A172 (cell line): ENCODE measurements around the gene RBFOX2. TPM values are rescaled to one million over a fixed set of nuclear protein-coding genes. Genes with fewer than 3 reads are reported as not detected.
A peak's percentile ranks its signal among the peaks of the same experiment; 100 is the strongest.
"Not testable (repeated sequence)": the region's sequence is repeated elsewhere in the genome, so short reads cannot be mapped to it uniquely, and the experiment has no call there.

Experiments
- DNase-seq: peaks from one replicate; pipeline ENCODE4 v3.0.0-alpha.2; 2015; ENCODE audit warnings: low spot score
- total RNA-seq: library from RNA; depleted of rRNA; stranded (reverse); fragments of >200 nt; shearing (Covaris generic); gene quantifications from 2 replicates; pipeline ENCODE4 v1.2.3, GENCODE V29; 2014

RBFOX2 gene
- total RNA-seq, 1 experiment from 2014 or later = 47.5 TPM

GRCh38 chr22:36009085-36009484 lies 19.5 kb downstream of the RBFOX2 start:
- no peak for DNase-seq

GRCh38 chr22:36008565-36008964 lies 20.1 kb downstream of the RBFOX2 start:
- no peak for DNase-seq

DNA sequence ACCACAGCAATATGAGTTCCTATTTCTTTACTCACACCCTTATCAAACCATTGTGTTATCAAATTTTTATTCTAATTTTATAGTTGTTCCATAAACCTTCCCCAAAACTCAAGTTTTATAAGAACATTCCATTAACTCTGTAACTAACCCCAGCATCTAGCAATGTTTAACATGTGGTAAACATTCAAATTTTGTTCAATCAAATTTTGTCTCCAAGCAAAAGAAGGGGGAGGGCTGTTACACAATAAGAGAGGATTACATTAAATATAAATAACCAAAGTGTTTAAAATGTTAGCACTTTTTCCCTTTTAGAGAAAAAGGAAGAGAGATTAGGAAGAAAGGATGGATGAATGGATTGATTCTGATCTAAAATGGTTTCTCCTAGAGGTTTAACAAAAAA lies 20.5 kb downstream of the RBFOX2 start:
- no peak for DNase-seq

GRCh38 chr22:36003972-36004674 lies 24.5 kb downstream of the RBFOX2 start:
- DNase-seq = no peak

- DNase-seq = no peak
These were observed 25.8 kb downstream of the RBFOX2 start for GRCh38 chr22:36002718-36003260.

DNA sequence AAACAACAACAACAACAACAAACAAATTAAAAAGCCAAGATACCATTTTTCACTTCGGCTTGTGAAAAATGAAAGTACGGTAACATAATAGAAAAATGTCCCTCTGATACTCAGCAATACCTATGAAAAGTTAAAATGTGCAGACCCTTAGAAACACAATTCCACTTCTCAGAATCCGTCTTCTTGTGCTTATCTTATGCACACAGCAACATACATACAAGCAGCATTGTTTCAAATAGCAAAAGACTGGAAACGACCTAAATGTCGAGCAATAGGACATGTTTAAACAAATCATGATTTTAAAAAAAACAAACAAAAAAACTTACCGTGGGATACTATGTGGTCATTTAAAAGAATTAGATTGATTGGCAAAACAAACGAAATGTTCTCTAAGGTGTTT lies 26.5 kb downstream of the RBFOX2 start:
- no peak for DNase-seq

DNA sequence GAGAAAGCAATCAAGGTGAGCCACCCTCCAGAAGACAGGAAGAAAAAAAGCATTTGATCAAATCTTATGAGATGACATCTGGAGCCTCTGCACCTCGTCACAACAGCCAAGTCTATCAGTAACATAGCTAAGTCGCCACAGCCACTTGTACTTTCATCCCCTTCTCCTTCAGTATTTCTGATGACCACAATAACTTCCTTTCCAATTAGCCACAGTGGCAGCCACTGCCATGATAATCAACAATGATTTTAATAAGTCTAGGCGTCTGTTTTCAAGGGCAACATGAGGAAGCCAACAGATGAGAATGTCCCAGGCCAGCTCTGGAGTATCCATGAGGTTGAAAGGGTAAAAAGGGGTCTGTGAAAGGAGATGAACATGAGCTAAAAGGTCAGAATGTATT lies 29.9 kb downstream of the RBFOX2 start:
- DNase-seq = no peak

DNA sequence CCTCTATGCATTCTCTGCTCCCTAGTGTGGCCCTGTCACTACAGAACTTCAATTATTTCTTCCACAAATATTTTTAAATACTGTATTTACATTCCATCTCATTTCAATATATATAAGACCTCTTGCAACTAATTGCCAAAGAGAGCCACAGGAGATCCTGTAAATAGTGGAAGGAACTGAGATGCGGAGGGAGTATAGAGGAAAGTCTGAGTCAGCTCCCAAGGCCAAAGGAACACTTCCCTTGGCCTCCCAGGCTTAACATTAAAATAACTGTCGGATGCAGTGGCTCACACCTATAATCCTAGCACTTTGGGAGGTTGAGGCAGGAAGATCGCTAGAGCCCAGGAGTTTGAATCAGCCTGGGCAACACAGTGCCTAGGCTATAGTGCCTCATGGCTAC lies 31.2 kb downstream of the RBFOX2 start:
- no peak for DNase-seq

- DNase-seq = no peak
These were observed 32.0 kb downstream of the RBFOX2 start for GRCh38 chr22:35996596-35996995.

GRCh38 chr22:35995772-35996171 lies 32.9 kb downstream of the RBFOX2 start:
- DNase-seq = peak; percentile 60

GRCh38 chr22:35995348-35995747 lies 33.3 kb downstream of the RBFOX2 start:
- no peak for DNase-seq

DNA sequence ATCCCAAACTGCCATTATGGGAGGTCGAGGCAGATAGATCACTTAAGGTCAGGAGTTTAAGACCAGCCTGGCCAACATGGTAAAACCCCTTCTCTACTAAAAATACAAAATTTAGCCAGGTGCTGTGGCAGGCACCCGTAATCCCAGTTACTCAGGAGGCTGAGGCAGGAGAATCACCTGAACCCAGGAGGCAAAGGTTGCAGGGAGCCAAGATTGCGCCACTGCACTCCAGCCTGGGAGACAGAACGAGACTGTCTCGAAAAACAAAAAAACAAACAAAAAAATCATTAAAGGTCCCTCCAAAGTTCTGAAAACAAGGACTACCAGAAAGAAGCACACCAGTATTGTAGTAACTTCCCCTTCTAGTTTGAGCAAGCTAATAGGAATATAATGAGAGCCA lies 34.9 kb downstream of the RBFOX2 start:
- not testable (repeated sequence) for DNase-seq

DNA sequence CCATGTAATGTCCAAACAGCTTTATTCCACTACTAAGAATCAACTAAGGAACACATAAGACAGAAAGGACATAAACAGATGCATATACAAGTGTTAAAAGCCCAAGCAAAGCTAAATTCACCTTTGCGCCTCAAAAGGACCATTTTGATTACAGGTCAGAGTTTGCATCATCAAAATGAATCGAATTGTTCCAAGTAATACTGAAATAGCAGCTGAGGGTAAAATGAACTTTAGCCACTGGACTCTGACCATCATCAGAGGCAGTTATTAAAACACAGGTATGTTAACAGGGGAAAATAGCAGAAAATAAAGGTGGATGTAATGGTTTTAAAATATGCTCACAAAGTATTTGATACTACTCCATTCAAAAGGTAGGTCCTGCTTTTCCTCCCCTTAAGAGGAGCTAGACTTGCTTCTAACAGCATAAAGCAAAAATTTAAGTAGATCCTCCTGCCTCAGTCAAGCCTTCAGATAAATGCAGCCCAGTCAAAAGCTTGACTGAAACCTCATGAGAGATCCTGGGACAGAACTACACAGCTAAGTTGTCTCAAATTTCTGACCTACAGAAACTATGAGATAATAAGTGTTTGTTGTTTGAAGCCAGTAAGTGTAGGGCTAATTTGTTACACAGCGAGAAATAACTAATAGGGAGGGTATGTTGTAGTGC lies 35.4 kb downstream of the RBFOX2 start:
- no peak for DNase-seq

DNA sequence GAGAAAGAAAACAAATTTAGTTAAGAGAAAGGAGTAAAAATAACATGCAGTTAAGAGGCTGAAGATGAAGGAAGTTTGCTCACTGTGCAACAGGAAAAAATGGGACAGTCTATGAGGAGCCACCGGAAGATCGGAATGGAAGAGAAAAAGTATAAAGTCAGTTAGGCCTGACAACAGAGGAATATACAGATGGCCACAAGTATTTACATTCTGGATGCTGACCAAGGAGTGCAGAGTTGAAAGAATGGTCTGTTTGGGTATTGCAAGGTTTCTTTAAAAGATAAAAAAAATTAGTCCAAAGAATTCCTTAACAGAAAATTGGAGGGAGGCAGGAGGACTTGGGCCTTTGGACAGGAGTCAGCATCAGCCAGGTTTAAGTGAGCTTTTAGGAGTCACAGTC lies 37.5 kb downstream of the RBFOX2 start:
- no peak for DNase-seq

- DNase-seq = no peak
These were observed 40.6 kb downstream of the RBFOX2 start for GRCh38 chr22:35988030-35988429.

DNA sequence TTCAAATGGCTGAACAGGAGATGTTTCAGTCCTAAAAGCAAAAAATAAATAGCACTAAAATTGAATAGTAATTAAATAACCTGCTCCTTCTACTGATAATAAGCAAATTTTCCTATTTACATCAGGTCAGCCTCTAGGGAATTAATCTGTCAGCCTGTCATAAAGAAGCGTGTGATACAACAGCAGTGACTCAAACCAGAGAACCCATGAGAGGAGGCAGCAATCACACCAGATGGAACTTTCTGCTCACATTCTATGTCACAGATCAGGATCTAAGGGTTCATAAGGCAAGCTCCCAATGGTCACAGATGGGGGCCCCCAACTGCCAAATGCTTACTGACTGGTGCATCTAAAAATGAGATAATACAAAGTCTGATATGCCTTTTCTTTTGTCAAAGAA lies 41.1 kb downstream of the RBFOX2 start:
- no peak for DNase-seq

- no peak for DNase-seq
These were observed 42.5 kb downstream of the RBFOX2 start for GRCh38 chr22:35986088-35986487.

DNA sequence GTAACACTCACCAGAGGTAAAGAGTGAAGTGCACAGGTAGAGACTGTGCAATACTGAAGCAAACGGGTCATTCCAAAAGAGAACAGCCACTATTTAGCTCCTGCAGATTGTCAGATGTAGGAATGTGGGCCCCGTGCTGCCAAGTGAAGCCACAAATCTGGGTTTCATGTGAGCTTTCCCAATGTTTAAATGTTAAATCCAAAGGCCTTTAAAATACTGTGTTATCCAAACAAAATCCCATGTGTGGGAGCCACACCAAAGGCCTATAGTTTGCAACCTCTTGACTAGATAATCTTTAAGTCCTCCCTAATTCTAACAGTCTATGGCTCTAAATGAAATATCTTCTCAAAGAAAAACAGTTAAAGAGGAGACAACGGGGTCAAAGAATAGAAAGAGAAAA lies 43.3 kb downstream of the RBFOX2 start:
- DNase-seq = no peak

- no peak for DNase-seq
These were observed 44.1 kb downstream of the RBFOX2 start for GRCh38 chr22:35984183-35985175.

GRCh38 chr22:35981900-35982299 lies 46.7 kb downstream of the RBFOX2 start:
- no peak for DNase-seq

- no peak for DNase-seq
These were observed 49.7 kb downstream of the RBFOX2 start for GRCh38 chr22:35978889-35979288.

DNA sequence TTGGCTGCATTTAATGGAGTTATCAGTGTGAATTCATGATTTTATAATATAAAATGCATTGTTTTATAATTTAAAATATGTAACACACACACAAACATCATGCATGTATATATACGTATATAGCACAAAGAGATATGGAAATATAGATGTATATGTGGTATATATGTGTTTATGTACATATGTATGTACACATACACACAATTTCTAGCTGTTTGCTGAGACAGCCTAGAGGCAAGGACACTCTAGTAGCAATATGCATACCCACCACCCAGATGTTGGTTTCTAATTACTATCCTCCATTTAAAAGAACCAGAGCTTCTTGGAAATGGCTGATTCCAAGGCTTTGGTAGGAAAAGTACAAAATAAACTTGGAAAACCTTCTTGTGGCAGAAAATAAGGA lies 50.4 kb downstream of the RBFOX2 start:
- no peak for DNase-seq
